T-helper 17 cell (primary cell): ENCODE results near the gene MRPL55. TPM values are rescaled to one million over a fixed set of nuclear protein-coding genes. Genes with fewer than 3 reads are reported as not detected.

Source experiments
- ATAC-seq: fragments of 150-1000 bp; cut with Tn5 transposase; 2 replicates; pipeline ENCODE4 v1.10.0; 2021; ENCODE audit warnings: mild to moderate bottlenecking, moderate library complexity
- DNase-seq, 3 donors: peaks; one replicate each; pipeline versions ENCODE4 v3.0.0 to v3.0.0-alpha.2; 2020 to 2021
- H3K9me3 ChIP-seq: one replicate; pipeline ENCODE4 v1.7.0; 2013; ENCODE audit warnings: low read length, mild to moderate bottlenecking; ENCODE audit not compliant: control insufficient read depth, poor library complexity, severe bottlenecking
- H3K27ac Mint-ChIP-seq: one replicate; pipeline ENCODE4 v1.8.0; 2022; ENCODE audit warnings: mild to moderate bottlenecking, moderate library complexity, mixed read lengths
- H3K27me3 Mint-ChIP-seq: one replicate; pipeline ENCODE4 v1.8.0; 2022; ENCODE audit warnings: mixed read lengths
- H3K36me3 Mint-ChIP-seq: one replicate; pipeline ENCODE4 v1.8.0; 2022; ENCODE audit warnings: low read depth, mixed read lengths
- H3K4me1 Mint-ChIP-seq: one replicate; pipeline ENCODE4 v1.8.0; 2022; ENCODE audit warnings: mild to moderate bottlenecking, mixed read lengths
- H3K4me3 Mint-ChIP-seq: one replicate; pipeline ENCODE4 v1.8.0; 2022; ENCODE audit warnings: mild to moderate bottlenecking, moderate library complexity, mixed read lengths
- total RNA-seq, 4 donors: library from RNA in 2 of 4; stranded (reverse) in 2 of 4; gene quantifications; one replicate each; pipeline ENCODE4 v1.2.3 and lab custom pipeline; 2022 to 2026

MRPL55 gene
- total RNA-seq, 2 donors from 2014 or later, result 55.2 to 59.9 TPM

DNA sequence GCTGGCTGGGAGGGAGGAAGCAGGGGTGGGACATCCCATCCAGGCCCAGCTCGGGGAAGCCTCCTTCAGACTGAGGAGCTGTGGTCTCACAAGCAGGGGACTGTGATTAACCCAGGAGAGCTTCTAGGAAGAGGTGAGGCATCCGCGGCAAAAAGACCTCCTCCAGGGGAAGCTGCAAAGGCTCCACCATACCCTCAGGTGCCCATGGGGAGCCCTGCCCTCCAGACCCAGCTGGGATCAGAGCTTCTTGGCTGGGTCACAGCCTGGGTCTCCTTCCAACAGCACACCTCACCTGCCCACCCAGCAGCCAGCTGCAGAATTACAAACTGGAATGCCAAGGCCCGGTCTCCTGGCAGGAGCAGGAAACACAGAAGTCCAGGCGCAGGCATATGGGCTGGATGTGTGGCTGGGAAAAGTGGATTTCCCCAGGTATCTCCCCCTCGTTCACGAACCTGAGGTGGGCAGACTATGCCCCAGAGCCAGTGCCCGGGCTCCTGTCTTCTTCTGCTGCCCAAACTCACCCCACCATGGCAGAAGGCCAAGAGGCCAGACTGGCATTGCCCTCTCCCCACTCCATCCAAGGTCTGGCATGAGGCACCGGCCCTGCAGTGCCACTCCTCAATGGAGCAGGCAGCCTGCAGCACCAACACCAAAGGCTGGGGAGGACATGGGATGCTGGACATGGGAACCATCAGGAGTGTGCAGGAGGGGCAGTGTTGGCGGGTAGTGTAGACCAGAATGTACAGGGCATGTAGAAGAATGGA, 42.0 kb downstream of the MRPL55 start:
- ATAC-seq, result no peak
- H3K4me3 Mint-ChIP-seq, result no peak overlapping the region
- H3K9me3 ChIP-seq, result no peaks in the 10 kb centered on the region

DNA sequence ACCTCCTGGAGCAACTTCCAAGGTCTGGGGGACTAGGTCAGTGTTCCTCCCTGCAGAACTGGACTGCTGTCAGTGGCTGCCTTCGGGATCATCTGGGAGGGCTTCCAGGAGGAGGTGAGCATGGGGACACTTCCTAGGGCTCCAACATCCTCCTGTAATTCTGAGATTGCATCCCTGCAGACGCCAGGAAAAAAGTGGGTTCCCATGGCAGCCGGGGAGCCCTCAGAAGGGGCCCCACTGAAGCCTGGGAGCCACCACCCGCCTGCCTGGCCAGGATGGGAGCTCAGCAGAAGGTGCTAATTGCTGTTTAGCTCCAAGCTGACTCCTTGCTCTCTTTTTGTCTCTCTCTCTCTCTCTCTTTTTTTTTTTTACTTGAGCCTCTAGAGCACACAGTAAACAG, 42.7 kb downstream of the MRPL55 start:
- ATAC-seq (no peak), DNase-seq (no peak)
- Mint-ChIP-seq H3K36me3 (no peaks in the 10 kb centered on the region), H3K4me3 (no peak overlapping the region), H3K4me1 (peaks cover 3% of the 10 kb centered on the region), H3K27ac (no peak overlapping the region), H3K27me3 (peaks cover 25% of the 10 kb centered on the region)
- H3K9me3 ChIP-seq, result no peaks in the 10 kb centered on the region

More for the DNA sequence above, 42.0 kb downstream of the MRPL55 start:
- H3K36me3 Mint-ChIP-seq, result no peaks in the 10 kb centered on the region
- peaks cover 24% of the 10 kb centered on the region for H3K27me3 Mint-ChIP-seq
- H3K27ac Mint-ChIP-seq, result no peak overlapping the region
- H3K4me1 Mint-ChIP-seq, result peaks cover 10% of the 10 kb centered on the region
- DNase-seq, result no peak

DNA sequence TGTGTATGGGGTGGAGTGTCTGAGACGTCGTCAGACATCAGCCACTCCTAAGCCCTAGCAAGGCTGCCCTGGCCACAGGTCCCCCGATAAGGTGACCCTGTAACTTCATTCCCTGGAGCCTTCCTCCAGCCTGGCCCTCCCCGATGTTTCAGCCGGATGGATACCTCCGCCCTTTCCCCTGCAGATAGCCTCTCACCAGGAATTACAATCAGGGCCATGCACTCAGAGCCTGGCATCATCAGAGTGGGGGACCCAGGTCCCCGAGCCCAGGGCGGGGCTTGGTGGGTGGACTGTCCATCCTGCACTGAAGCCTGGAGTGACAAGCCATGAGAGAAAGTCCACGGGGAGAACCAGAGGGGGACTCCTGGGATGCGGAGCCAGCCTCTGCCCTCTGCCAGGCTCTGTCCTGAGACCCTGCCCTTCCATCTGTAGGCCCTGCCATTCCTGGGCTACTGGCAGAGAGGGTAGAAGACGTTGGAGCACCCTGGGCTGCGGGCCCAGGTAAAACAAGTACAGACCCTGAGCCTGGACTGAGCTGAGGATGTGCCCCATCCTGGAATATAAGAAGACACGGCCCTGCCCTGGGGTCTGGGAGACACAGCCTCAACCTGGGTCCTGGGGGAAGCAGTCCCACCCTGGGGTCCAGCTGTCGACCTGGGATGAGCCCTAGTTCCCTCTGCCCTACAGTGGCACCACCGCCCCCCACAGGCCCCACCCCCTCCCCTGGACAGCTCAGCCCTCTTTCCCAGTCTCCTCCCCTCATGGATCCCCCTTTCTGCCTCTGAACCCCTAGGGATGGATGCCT, 43.4 kb downstream of the MRPL55 start:
- DNase-seq (no peak), ATAC-seq (no peak)
- Mint-ChIP-seq H3K4me3 (no peak overlapping the region), H3K36me3 (peaks cover 5% of the 10 kb centered on the region), H3K4me1 (peaks cover 3% of the 10 kb centered on the region), H3K27ac (no peak overlapping the region), H3K27me3 (peaks cover 31% of the 10 kb centered on the region)
- no peaks in the 10 kb centered on the region for H3K9me3 ChIP-seq

DNA sequence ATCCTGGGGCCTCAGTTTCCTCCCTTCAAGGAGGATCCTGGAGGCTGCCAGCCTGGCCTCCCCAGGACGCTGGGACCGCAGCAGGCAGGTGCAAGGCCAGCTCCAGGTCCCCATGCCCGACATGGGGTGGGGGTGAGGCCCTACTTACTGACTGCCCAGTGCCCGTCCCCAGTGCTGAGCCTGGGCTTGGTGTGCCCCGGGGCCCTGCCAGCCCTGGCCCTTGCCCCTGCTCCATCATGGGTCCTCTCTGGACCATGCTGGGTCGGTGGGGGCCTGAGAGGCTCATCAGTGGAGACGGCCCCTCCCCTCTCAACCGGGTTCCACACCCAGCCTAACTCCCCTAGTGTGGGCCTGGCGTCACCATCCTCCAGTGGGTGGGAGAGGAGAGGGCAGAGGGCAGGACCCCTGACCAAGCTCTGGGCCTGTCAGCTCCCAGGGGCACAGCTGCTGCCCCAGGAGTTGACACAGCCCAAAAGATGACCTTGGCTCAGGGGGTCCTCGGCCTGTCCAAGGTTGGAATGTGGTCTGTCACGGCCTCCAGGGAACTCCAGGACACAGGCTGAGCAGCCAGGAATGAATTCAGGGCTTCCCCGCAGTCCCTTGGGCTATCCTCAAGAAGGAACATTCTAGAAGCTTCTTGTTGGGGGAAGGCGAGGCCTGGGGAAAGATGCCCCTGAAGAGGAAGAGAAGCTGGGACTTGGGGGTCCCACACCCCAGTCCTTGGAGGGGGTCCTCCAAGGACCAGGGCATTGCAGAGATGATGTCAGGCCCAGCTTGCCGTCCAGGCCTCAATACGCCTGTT, 44.2 kb downstream of the MRPL55 start:
- Mint-ChIP-seq H3K27ac (no peak overlapping the region), H3K27me3 (peaks cover 34% of the 10 kb centered on the region), H3K4me3 (no peak overlapping the region), H3K4me1 (peaks cover 6% of the 10 kb centered on the region), H3K36me3 (peaks cover 5% of the 10 kb centered on the region)
- DNase-seq, result no peak
- no peaks in the 10 kb centered on the region for H3K9me3 ChIP-seq
- ATAC-seq, result no peak

DNA sequence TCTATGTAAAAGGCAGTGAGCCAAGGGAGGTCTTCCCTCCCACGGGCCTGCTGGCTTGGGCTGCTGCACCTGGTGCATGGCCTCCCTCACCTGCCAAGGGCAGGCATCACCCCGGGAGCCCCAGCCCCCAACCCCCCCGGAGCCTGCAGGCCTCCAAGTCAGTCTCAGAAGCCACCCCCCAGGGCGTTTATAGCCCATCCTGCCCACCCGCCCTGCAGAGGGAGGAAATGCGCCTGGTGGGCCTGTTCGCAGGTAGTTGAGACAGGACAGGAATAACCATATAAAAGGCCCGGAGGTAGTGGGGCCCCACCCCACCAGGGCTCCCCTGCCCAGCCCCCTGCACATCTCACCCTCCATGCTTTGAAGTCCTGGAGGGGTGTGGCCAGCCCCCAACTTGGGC, 44.8 kb downstream of the MRPL55 start:
- H3K36me3 Mint-ChIP-seq, result peaks cover 5% of the 10 kb centered on the region
- no peak for DNase-seq
- ATAC-seq, result no peak
- peaks cover 6% of the 10 kb centered on the region for H3K4me1 Mint-ChIP-seq
- H3K27me3 Mint-ChIP-seq, result peaks cover 34% of the 10 kb centered on the region
- H3K9me3 ChIP-seq, result no peaks in the 10 kb centered on the region
- H3K4me3 Mint-ChIP-seq, result no peak overlapping the region
- no peak overlapping the region for H3K27ac Mint-ChIP-seq

DNA sequence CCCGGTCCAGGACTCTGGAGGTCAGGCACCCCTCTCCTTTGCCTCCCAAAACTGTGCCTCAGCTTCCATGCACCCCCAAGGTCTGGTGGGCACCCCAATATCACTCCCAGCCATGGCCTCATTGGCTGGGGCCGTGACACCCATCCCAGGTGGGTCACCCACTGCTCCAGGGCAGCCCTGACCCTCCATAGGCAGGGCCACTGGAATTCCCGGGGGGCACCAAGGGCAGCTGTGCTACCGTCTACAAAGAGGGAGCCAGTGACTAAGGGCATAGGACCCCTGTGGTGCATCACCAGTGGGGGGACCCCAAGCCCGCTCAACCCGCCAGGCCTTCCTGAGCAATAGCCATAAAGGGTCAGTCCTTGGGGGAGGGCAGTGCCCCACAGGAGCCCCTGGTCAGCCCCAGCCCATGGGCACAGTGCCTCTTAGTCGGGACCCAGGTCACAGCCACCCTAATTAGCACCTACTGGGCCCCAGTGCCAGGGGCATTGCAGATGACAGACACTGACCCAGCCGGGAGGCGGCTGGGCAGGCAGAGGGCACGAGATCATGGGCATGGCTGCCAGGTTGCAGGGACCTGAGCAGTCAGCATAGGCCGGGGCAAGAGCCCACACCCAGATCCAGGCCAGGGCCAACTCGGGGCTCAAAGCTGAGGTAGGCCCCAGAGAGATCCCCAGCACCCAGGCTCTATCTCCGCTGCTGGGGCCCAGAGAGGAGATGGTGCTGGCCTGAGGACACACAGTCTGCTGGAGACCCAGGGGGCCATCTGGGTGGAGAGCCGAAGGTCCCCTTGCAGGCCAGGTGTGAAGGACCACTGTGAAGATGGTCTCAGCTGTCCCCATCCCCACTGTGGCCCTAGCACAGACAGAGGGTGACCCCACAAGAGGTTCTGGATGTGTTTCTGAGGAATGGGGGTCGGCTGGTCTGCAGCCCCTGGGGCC, 45.6 kb downstream of the MRPL55 start:
- H3K27ac Mint-ChIP-seq, result no peak overlapping the region
- no peak for DNase-seq

DNA sequence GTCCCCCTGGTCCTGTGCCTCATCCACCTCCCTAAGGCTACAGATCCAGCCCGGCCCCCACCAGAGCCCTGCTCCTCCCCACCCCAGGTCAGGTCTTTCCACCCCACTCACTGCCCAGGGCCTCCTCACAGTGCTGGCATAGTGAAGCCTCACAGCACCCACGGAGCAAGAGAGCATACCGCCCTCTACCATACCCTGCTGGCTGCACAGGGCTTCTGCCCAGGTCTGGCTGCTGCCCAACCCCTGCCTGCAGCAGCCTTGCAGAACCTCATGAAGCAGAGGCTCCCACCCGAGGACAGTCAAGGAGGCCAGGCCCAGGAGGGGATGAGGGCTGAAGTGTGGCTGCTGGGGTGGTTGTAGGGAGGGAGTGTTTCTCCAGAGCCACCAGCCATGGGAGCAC, 46.3 kb downstream of the MRPL55 start:
- H3K9me3 ChIP-seq, result no peaks in the 10 kb centered on the region
- Mint-ChIP-seq H3K36me3 (peaks cover 5% of the 10 kb centered on the region), H3K4me3 (no peak overlapping the region), H3K27ac (no peak overlapping the region), H3K4me1 (peaks cover 11% of the 10 kb centered on the region), H3K27me3 (peaks cover 41% of the 10 kb centered on the region)
- ATAC-seq (no peak), DNase-seq (no peak)

More for the DNA sequence above, 45.6 kb downstream of the MRPL55 start:
- no peak for ATAC-seq
- Mint-ChIP-seq H3K4me3 (no peak overlapping the region), H3K36me3 (peaks cover 5% of the 10 kb centered on the region), H3K4me1 (peaks cover 7% of the 10 kb centered on the region), H3K27me3 (peaks cover 39% of the 10 kb centered on the region)
- H3K9me3 ChIP-seq, result no peaks in the 10 kb centered on the region

DNA sequence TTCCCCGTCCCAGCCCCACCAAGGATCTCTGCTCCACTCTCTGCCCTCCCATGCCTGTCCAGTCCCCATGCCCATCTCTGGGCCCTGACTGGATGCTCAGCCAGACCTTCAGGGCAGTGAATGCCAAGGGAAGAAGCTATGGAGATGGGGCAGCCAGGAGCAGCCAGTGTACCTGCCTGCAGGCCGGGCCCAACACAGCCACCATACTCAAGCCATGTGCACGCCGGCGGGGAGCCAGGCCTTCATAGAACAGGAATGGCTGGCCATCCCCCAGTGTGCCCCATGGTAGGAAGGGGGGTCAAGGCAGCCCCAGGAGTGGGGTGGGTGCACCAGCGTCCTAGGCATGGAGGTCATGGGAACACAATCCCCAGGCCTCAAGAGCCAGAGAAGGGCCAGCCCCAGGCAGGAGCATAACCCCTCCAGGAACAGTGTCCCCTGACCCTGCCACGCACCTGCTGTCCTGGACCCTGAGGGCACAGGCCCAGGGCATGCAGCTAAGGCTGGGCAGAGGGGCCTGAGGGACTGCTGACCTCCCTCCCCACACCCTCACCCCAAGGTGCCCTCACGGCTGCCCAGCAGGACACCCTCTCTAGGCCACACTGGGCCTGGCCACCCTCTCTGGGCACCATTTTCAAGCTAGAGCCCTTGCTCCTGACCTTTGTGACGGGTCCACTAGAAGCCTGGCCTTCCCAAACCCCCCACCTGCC, 46.9 kb downstream of the MRPL55 start:
- DNase-seq (no peak), ATAC-seq (no peak)
- H3K36me3 Mint-ChIP-seq, result peaks cover 5% of the 10 kb centered on the region
- no peaks in the 10 kb centered on the region for H3K9me3 ChIP-seq
- H3K4me1 Mint-ChIP-seq, result peaks cover 11% of the 10 kb centered on the region
- no peak overlapping the region for H3K4me3 Mint-ChIP-seq
- no peak overlapping the region for H3K27ac Mint-ChIP-seq
- peaks cover 41% of the 10 kb centered on the region for H3K27me3 Mint-ChIP-seq

DNA sequence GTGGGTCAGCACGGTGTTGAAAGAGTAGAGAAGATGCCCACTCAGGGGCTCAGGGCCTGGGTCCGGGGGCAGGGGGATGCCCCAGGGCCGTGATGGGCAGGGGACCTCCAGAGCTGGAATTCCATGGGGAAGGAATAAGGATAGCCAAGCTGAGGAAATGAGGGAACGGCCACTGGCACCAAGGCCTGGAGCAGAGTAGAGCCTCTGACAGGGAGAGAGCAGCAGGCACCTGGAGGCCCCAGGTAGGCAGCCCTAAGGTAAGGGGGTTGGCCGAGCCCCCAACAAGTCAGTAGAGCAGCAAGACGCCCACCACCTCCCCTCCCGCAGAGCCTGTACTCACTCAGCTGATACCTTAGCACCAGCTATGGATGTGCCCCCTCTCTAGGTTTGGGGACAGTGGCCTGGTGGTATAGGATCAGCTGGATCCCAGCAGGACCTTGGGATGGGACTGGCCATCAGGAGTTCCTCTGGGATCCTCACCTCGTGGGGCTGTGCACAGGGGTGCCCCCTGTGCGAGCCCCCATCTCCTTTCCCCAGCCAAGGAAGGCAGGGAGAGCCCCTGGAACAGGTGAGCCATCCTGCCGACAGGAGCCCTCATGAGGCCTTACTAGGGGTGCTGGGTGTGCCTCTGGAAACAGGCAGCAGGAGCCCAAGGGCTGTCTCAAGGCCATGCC, 47.6 kb downstream of the MRPL55 start:
- ATAC-seq, result no peak
- Mint-ChIP-seq H3K27me3 (peaks cover 37% of the 10 kb centered on the region), H3K27ac (peak overlapping the region; percentile 68), H3K36me3 (peaks cover 5% of the 10 kb centered on the region), H3K4me3 (peak overlapping the region; percentile 74), H3K4me1 (peaks cover 15% of the 10 kb centered on the region)
- DNase-seq, result no peak
- no peaks in the 10 kb centered on the region for H3K9me3 ChIP-seq

DNA sequence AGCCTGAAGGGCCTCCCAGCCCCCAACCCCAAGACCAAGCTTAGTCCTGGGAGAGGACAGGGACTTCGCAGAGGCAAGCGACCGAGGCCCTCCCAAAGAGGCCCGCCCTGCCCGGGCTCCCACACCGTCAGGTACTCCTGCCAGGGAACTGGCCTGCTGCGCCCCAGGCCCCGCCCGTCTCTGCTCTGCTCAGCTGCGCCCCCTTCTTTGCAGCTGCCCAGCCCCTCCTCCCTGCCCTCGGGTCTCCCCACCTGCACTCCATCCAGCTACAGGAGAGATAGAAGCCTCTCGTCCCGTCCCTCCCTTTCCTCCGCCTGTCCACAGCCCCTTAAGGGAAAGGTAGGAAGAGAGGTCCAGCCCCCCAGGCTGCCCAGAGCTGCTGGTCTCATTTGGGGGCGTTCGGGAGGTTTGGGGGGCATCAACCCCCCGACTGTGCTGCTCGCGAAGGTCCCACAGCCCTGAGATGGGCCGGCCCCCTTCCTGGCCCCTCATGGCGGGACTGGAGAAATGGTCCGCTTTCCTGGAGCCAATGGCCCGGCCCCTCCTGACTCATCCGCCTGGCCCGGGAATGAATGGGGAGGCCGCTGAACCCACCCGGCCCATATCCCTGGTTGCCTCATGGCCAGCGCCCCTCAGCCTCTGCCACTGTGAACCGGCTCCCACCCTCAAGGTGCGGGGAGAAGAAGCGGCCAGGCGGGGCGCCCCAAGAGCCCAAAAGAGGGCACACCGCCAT, 48.5 kb downstream of the MRPL55 start:
- peaks cover 5% of the 10 kb centered on the region for H3K36me3 Mint-ChIP-seq
- H3K4me3 Mint-ChIP-seq, result peak overlapping the region; percentile 77
- peaks cover 30% of the 10 kb centered on the region for H3K27me3 Mint-ChIP-seq
- DNase-seq (no peak), ATAC-seq (no peak)
- H3K27ac Mint-ChIP-seq, result peak overlapping the region; percentile 68
- H3K4me1 Mint-ChIP-seq, result peaks cover 15% of the 10 kb centered on the region
- no peaks in the 10 kb centered on the region for H3K9me3 ChIP-seq
